Measurements from ENCODE around the gene KNDC1. TPM values are rescaled to one million over a fixed set of nuclear protein-coding genes. Genes with fewer than 3 reads are reported as not detected.
A peak's percentile ranks its signal among the peaks of the same experiment; 100 is the strongest.

KNDC1 gene
- total RNA-seq, 1 donor from 2014 or later = 0.55 TPM

- peak; percentile 68 for DNase-seq (ENCODE audit: low spot score)
- Mint-ChIP-seq H3K4me1 (ENCODE audit: low read depth) (no peaks in the 10 kb centered on the region), H3K9me3 (ENCODE audit: low read depth) (no peaks in the 10 kb centered on the region), H3K4me3 (ENCODE audit: unreplicated experiment) (no peak overlapping the region), H3K27ac (ENCODE audit: unreplicated experiment) (no peak overlapping the region), H3K27me3 (ENCODE audit: low read depth) (peaks cover 24% of the 10 kb centered on the region), H3K36me3 (ENCODE audit: low read depth) (no peaks in the 10 kb centered on the region)
- TF ChIP-seq, protein P1, sequence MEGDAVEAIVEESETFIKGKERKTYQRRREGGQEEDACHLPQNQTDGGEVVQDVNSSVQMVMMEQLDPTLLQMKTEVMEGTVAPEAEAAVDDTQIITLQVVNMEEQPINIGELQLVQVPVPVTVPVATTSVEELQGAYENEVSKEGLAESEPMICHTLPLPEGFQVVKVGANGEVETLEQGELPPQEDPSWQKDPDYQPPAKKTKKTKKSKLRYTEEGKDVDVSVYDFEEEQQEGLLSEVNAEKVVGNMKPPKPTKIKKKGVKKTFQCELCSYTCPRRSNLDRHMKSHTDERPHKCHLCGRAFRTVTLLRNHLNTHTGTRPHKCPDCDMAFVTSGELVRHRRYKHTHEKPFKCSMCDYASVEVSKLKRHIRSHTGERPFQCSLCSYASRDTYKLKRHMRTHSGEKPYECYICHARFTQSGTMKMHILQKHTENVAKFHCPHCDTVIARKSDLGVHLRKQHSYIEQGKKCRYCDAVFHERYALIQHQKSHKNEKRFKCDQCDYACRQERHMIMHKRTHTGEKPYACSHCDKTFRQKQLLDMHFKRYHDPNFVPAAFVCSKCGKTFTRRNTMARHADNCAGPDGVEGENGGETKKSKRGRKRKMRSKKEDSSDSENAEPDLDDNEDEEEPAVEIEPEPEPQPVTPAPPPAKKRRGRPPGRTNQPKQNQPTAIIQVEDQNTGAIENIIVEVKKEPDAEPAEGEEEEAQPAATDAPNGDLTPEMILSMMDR (IDR thresholded peaks at IDR 0.05) = no peak
Observed at GRCh38 chr10:133162910-133163856, 3.2 kb downstream of the KNDC1 start.

DNA sequence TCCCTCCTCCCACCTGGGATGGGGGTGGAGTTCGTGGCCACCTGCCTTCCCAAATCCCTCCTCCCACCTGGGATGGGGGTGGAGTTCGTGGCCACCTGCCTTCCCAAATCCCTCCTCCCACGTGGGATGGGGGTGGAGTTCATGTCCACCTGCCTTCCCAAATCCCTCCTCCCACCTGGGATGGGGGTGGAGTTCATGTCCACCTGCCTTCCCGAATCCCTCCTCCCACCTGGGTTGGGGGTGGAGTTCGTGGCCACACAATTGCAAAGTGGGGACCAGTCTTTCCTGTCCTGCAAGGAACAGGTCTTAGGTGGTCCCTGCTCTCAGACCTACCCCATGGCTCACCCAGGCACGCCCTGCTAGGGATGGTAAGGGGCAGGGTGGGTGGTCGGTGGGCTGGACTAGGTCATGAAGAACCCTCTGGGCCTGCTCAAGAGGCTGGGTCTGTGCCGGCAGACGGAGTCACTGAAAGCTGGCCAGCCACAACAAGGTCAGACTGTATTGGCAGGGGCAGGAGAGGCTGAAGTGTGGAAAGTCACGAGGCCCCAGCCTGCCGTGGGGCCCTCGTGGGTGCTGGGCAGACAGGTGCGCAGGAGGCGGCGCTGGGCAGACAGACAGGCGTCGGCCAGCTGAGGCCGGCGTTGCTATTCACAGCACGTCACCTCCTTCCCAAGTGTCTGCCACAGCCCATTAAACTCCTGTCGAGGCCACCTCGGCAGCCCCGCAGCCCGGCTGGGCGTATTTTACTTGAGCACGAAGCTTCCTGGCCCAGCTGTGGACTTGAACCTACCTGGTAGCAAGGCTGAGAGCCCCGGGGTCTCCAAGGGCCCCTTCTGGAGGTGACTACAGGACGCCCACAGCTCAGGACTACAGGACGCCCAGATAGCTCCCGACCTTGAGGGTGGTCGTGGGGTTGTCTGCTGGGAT lies 4.1 kb downstream of the KNDC1 start:
- TF ChIP-seq, protein P1 (IDR thresholded peaks at IDR 0.05) = no peak
- no peaks in the 10 kb centered on the region for H3K4me1 Mint-ChIP-seq (ENCODE audit: low read depth)
- no peaks in the 10 kb centered on the region for H3K36me3 Mint-ChIP-seq (ENCODE audit: low read depth)
- H3K27me3 Mint-ChIP-seq (ENCODE audit: low read depth) = peaks cover 26% of the 10 kb centered on the region
- no peak overlapping the region for H3K27ac Mint-ChIP-seq (ENCODE audit: unreplicated experiment)
- no peaks in the 10 kb centered on the region for H3K9me3 Mint-ChIP-seq (ENCODE audit: low read depth)
- no peak overlapping the region for H3K4me3 Mint-ChIP-seq (ENCODE audit: unreplicated experiment)
- DNase-seq (ENCODE audit: low spot score) = peak; percentile 90

- DNase-seq (ENCODE audit: low spot score) = peak; percentile 94
- H3K27ac Mint-ChIP-seq (ENCODE audit: unreplicated experiment) = no peak overlapping the region
- peaks cover 26% of the 10 kb centered on the region for H3K27me3 Mint-ChIP-seq (ENCODE audit: low read depth)
- no peaks in the 10 kb centered on the region for H3K9me3 Mint-ChIP-seq (ENCODE audit: low read depth)
- TF ChIP-seq, protein P1 (IDR thresholded peaks at IDR 0.05) = no peak
- no peaks in the 10 kb centered on the region for H3K4me1 Mint-ChIP-seq (ENCODE audit: low read depth)
- no peak overlapping the region for H3K4me3 Mint-ChIP-seq (ENCODE audit: unreplicated experiment)
- H3K36me3 Mint-ChIP-seq (ENCODE audit: low read depth) = no peaks in the 10 kb centered on the region
Observed at GRCh38 chr10:133164816-133165555, 5.0 kb downstream of the KNDC1 start.

GRCh38 chr10:133165556-133166503 lies 5.8 kb downstream of the KNDC1 start:
- Mint-ChIP-seq H3K4me1 (ENCODE audit: low read depth) (no peaks in the 10 kb centered on the region), H3K36me3 (ENCODE audit: low read depth) (no peaks in the 10 kb centered on the region), H3K9me3 (ENCODE audit: low read depth) (no peaks in the 10 kb centered on the region), H3K4me3 (ENCODE audit: unreplicated experiment) (no peak overlapping the region), H3K27me3 (ENCODE audit: low read depth) (peaks cover 26% of the 10 kb centered on the region), H3K27ac (ENCODE audit: unreplicated experiment) (no peak overlapping the region)
- TF ChIP-seq, protein P1 (IDR thresholded peaks at IDR 0.05) = no peak
- no peak for DNase-seq (ENCODE audit: low spot score)

Measured in chondrocyte (in vitro differentiated cells).